T-helper 2 cell (primary cell): ENCODE data around the gene ZNF276.

ENCODE experiments used
- DNase-seq, 5 experiments: peaks; one replicate each; pipeline versions ENCODE4 v3.0.0 to v3.0.0-alpha.2; 2012 to 2022

ZNF276 gene

GRCh38 chr16:89786474-89787364 is 65.4 kb downstream of the ZNF276 start:
- DNase-seq: no peak

DNA sequence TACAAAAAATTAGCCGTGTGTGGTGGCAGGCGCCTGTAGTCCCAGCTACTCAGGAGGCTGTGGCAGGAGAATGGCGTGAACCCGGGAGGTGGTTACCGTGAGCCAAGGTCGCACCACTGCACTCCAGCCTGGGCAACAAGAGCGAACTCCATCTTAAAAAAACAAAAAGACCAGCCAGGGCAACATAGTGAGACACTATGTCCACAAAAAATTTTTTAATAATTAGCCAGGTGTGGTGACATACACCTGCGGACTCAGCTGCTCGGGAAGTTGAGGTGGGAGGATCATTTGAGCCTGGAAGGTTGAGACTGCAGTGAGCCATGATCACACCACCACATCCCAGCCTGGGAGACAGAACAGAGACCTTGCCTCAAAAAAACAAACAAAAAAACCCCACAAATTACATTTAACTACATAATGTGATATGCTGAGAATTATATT is 66.0 kb downstream of the ZNF276 start:
- DNase-seq: no peak
